ENCODE results near the gene SIGLEC9. TPM values are rescaled to one million over a fixed set of nuclear protein-coding genes. Genes with fewer than 3 reads are reported as not detected.
A peak's percentile ranks its signal among the peaks of the same experiment; 100 is the strongest.

Gene SIGLEC9
- total RNA-seq, result 0.85 TPM

- intact Hi-C loops (cut with DNase I), result no loop called here
- Histone ChIP-seq H3K4me1 (no peaks in the 10 kb centered on the region), H3K36me3 (no peaks in the 10 kb centered on the region), H3K27me3 (no peaks in the 10 kb centered on the region), H3K27ac (peak within 1 kb of the TSS in 1 of 2 donors; percentile 53), H3K9me3 (no peaks in the 10 kb centered on the region), H3K4me3 (peak within 1 kb of the TSS in 1 of 2 donors; percentile 15)
- DNase-seq (ENCODE audit: low spot score in 2 of 2), result no peak
- no peak for TF ChIP-seq CTCF (IDR thresholded peaks at IDR 0.05)
Observed at GRCh38 chr19:51124729-51125128, at the start of gene SIGLEC9. SIGLEC9 (plus strand) TSS chr19:51124906; CDS start chr19:51124975, 69 bp downstream.

DNA sequence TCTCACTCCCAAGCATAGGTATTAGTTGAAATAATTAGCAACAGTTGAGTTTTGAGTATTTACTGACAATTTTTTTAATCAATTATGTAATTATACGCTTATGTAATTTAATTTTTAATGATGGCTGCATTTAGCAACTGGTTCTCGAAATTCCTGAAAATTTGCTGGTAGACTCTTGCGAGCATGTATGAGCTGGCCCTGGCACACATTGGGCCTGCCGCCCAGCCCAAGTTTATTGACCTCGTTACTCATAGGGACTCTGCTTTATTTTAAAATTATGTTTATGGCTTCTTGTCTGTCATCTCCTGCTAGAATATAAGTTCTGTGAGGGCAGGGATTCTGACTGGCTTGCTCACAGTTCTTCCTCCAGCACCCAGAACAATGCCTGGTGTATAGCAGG is 48.7 kb upstream of the SIGLEC9 start:
- H3K36me3 ChIP-seq, result no peaks in the 10 kb centered on the region
- H3K4me3 ChIP-seq, result no peak overlapping the region
- intact Hi-C loops (cut with DNase I), result no loop called here
- DNase-seq (ENCODE audit: low spot score in 2 of 2), result no peak
- no peaks in the 10 kb centered on the region for H3K27me3 ChIP-seq
- peaks cover 0 to 16% of the 10 kb centered on the region in 2 donors for H3K9me3 ChIP-seq
- H3K4me1 ChIP-seq, result no peaks in the 10 kb centered on the region
- no peak for TF ChIP-seq CTCF (IDR thresholded peaks at IDR 0.05)
- no peak overlapping the region for H3K27ac ChIP-seq

- Histone ChIP-seq H3K27ac (no peak overlapping the region), H3K4me1 (no peaks in the 10 kb centered on the region), H3K36me3 (no peaks in the 10 kb centered on the region), H3K9me3 (peaks cover 0 to 16% of the 10 kb centered on the region in 2 donors), H3K27me3 (no peaks in the 10 kb centered on the region), H3K4me3 (no peak overlapping the region)
- TF ChIP-seq CTCF (IDR thresholded peaks at IDR 0.05), result no peak
- no peak for DNase-seq (ENCODE audit: low spot score in 2 of 2)
- intact Hi-C loops (cut with DNase I), result no loop called here
Observed at GRCh38 chr19:51076631-51077213, 48.0 kb upstream of the SIGLEC9 start.

DNA sequence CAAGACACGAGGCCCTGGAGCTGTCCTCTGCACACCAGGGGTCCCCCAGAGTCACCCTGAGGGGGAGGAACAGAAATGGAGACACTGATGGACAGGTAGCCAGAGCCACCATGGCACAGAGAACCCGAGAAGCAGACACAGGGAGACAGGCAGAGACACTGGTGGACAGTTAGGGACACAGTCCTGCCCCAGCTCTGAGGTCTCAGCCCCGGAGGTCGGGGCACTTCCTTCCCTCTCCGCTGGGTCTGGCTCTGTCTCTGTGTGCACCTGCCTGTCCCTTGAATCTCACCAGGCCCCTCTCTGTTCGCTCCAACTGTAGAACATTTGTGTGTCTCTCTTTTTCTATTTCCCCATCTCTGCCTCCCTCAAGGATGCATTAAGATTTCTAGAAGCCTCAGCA is 46.6 kb upstream of the SIGLEC9 start:
- no peak for DNase-seq (ENCODE audit: low spot score in 2 of 2)
- Histone ChIP-seq H3K4me1 (no peaks in the 10 kb centered on the region), H3K36me3 (no peaks in the 10 kb centered on the region), H3K9me3 (peaks cover 0 to 13% of the 10 kb centered on the region in 2 donors), H3K4me3 (no peak overlapping the region), H3K27me3 (no peaks in the 10 kb centered on the region), H3K27ac (no peak overlapping the region)
- TF ChIP-seq CTCF (IDR thresholded peaks at IDR 0.05), result no peak
- intact Hi-C loops (cut with DNase I), result no loop called here

DNA sequence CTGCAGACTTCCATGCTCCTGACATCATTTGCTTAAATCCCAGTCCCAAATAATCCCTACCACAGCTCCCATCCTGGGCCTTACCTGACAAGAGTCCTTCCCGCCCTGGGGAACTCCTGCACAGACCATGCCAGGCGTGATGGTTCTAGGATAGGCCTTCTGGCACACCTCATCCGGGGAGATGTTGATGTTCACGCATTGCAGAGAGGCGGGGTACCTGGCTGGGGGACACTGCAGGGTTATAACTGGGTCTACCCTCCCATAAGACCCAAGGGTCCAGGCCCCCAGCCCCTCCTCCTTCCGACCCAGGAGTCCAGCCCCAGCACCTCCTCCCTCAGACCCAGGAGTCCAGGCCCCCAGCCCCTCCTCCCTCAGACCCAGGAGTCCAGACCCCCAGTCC is 46.0 kb upstream of the SIGLEC9 start:
- DNase-seq (ENCODE audit: low spot score in 2 of 2), result no peak
- Histone ChIP-seq H3K4me3 (no peak overlapping the region), H3K4me1 (no peaks in the 10 kb centered on the region), H3K27ac (no peak overlapping the region), H3K36me3 (no peaks in the 10 kb centered on the region), H3K27me3 (no peaks in the 10 kb centered on the region), H3K9me3 (peaks cover 0 to 6% of the 10 kb centered on the region in 2 donors)
- intact Hi-C loops (cut with DNase I), result no loop called here
- no peak for TF ChIP-seq CTCF (IDR thresholded peaks at IDR 0.05)

Measured in ascending aorta (tissue), 2 donors.